GM06990 (cell line): ENCODE data around the gene PTH1R.

Experiments used
- DNase-seq: peaks from one replicate; pipeline ENCODE4 v3.0.0-alpha.2; 2011; ENCODE audit not compliant: insufficient read length; ENCODE audit errors: extremely low read depth
- H3K27me3 ChIP-seq: replicated peaks from 2 replicates; pipeline ENCODE4 v1.6.0; 2011; ENCODE audit warnings: low read length; ENCODE audit not compliant: control insufficient read depth, insufficient read depth
- H3K36me3 ChIP-seq: 2 replicates; pipeline ENCODE4 v1.5.1; 2011; ENCODE audit warnings: low read length; ENCODE audit not compliant: control insufficient read depth, insufficient read depth
- H3K4me3 ChIP-seq: replicated peaks from 2 replicates; pipeline ENCODE4 v1.5.1; 2011; ENCODE audit warnings: low read depth, mild to moderate bottlenecking, control low read depth, low read length
- TF ChIP-seq, protein P1 (sequence below): IDR thresholded peaks from 2 replicates; pipeline ENCODE4 v1.5.1; 2011; ENCODE audit warnings: low read length, control low read depth, mild to moderate bottlenecking, inconsistent platforms; ENCODE audit not compliant: insufficient read depth, poor library complexity, severe bottlenecking

Gene PTH1R

DNA sequence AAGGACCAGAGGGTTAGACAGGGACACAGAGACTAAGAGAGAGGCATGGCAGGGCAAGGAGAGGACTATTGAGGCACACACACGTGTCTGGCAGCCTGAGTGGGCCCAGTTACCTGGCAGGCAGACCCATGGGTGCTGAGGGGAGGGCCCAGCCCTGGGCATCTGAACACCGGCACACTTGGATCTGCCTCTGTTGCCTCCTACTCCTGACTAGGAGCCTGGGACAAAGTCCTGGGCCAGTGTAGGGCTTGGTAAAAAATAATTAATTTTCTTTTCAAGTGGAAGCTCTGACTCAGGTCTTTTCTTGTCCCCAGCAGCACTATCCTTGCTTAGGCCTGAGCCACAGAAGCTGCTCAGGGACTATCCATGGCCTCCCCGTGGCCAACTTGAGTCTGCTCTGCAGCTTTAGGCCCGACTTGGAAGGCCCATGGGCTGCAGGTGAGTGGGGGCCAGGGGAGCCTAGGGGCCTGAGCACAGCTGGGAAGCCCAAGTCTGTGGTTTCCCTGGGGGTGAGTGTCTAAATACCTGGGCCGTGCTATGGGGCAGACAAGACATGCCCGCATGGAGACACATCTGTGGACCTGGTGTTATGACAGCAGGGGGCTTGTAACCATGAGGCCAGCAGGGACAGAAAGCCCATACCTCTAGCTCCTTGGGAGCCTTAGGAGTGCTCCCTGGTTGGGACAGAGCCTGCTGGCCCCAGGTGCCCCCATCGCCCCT lies at the start of gene PTH1R:
TSS of gene PTH1R (plus strand) at position 316 of the 720 bp plus-strand sequence. CDS start 5,839 bp downstream, outside the sequence.
- DNase-seq, result no peak
- Histone ChIP-seq H3K4me3 (no peak within 1 kb of the TSS), H3K36me3 (no peaks in the 10 kb centered on the region), H3K27me3 (no peaks in the 10 kb centered on the region; the same call in 1 of the 2 replicates)
- TF ChIP-seq, protein P1, sequence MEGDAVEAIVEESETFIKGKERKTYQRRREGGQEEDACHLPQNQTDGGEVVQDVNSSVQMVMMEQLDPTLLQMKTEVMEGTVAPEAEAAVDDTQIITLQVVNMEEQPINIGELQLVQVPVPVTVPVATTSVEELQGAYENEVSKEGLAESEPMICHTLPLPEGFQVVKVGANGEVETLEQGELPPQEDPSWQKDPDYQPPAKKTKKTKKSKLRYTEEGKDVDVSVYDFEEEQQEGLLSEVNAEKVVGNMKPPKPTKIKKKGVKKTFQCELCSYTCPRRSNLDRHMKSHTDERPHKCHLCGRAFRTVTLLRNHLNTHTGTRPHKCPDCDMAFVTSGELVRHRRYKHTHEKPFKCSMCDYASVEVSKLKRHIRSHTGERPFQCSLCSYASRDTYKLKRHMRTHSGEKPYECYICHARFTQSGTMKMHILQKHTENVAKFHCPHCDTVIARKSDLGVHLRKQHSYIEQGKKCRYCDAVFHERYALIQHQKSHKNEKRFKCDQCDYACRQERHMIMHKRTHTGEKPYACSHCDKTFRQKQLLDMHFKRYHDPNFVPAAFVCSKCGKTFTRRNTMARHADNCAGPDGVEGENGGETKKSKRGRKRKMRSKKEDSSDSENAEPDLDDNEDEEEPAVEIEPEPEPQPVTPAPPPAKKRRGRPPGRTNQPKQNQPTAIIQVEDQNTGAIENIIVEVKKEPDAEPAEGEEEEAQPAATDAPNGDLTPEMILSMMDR, result no peak

DNA sequence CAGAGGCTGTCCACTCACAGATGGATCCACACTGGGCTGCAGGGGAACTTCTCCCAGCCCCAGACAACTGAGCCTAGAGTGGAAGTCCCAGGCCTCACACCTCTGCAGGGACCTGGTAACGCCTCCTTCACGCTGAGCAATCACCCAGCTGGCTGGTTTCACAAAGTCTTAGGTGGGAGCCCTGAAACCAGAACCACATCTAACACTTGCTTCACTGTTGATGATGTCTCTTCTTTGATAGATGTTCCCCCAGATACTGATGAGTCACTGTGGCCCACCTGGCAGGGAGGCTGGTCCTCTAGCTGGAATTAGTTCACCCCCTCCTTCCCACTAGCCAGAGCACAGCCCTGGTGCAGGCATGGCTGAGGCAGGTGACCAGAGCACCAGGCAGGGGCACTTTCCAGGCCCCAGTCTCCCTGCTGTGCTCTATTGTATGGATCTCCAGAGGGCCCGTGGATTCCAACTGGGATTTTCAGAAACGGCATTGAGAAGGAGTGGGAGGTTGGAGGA lies 47.8 kb upstream of the PTH1R start:
- Histone ChIP-seq H3K4me3 (no peak overlapping the region), H3K36me3 (no peaks in the 10 kb centered on the region), H3K27me3 (no peaks in the 10 kb centered on the region)
- peak; percentile 71 for DNase-seq
- TF ChIP-seq, protein P1, result no peak

DNA sequence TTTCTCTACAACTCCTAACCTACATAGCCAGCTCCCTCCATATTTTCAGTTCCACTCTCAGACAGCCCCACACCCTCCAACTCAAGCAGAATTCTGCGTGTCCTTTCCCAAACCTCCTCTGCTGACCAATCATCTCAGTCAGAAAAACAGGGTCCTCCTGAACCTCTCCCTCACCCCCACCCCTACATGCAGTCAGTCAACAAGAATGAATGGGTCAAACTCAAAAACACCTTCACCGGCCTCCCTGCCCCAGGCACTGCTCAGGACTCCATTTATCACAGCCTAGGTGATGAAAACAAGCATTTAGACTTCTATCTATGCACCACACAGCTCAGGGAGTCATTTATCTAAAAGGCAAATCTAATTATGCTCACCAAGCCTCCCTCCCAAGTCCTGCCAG lies 46.7 kb upstream of the PTH1R start:
- DNase-seq, result no peak
- Histone ChIP-seq H3K4me3 (no peak overlapping the region), H3K36me3 (no peaks in the 10 kb centered on the region), H3K27me3 (no peaks in the 10 kb centered on the region)
- TF ChIP-seq, protein P1, result no peak

DNA sequence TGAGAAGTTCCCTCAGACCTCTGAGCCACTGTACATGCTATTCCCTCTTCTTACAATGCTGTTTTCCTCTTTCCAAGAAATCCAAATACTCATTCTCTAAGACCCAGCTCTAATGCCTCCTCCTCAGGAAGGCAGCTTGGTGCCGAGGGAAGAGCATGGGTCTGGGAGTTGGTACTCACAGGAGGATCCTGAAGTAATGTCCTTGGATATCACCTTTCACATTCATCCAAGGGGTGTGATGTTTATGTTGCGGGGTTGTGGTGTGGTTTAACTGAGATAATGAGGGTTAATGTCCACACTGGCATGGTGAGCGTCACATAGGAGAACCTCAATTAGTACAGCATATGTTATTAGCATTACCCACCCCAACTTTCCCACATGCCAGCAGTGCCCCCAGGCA lies 46.2 kb upstream of the PTH1R start:
- Histone ChIP-seq H3K27me3 (no peaks in the 10 kb centered on the region), H3K4me3 (no peak overlapping the region), H3K36me3 (no peaks in the 10 kb centered on the region)
- TF ChIP-seq, protein P1, result no peak
- DNase-seq, result no peak

DNA sequence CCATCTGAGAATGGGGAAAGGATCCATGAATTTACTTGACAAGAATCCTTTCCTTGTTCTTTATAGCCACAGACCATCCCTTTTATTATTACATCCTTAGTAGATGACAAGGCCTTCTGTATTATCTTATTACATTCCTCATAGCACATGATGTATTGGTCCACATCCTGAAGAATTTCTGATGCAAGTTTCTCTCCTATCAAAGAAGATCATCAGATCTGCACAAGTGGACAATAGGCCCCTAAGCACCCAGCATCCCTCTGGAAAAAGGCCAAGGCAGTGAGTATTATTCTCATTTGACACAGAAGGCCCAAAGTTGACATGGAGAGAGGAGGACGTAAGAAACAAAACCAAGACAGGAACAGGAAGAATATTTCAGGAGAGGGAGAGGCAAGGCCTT lies 45.7 kb upstream of the PTH1R start:
- H3K36me3 ChIP-seq, result no peaks in the 10 kb centered on the region
- TF ChIP-seq, protein P1, result no peak
- H3K27me3 ChIP-seq, result no peaks in the 10 kb centered on the region
- no peak overlapping the region for H3K4me3 ChIP-seq
- no peak for DNase-seq
